IMR-90 (cell line): ENCODE measurements around the gene ANGPTL5. TPM values are rescaled to one million over a fixed set of nuclear protein-coding genes. Genes with fewer than 3 reads are reported as not detected.

Source experiments
- ATAC-seq: fragments of 200-7000 bp; cut with Tn5 transposase; 2 replicates; pipeline ENCODE4 v1.9.1; 2020; ENCODE audit warnings: low read depth, mild to moderate bottlenecking, moderate library complexity
- BruUV-seq: library from RNA; stranded (reverse); fragments of 400-500 nt; replicated peaks from 2 replicates; lab custom pipeline; 2021; lab: Mats Ljungman, UMichigan
- CTCF ChIA-PET: fragments of 300-600 bp; formaldehyde crosslinking; extraction: SDS; loops from one replicate; lab custom pipeline; 2021; ENCODE audit warnings: antibody characterized with exemption; lab: Yijun Ruan, JAX
- POLR2A ChIA-PET: fragments of 300-600 bp; sonication (Branson Sonifier 250); formaldehyde crosslinking; loops from one replicate; lab custom pipeline; 2022; ENCODE audit warnings: antibody characterized with exemption; ENCODE audit not compliant: unreplicated experiment; lab: Charles Lee
- DNase-seq: peaks from one replicate; pipeline ENCODE4 v3.0.0; 2013
- H2AFZ ChIP-seq: replicated peaks from 2 replicates; pipeline ENCODE3; 2013; ENCODE audit warnings: low read length, mild to moderate bottlenecking; ENCODE audit not compliant: poor library complexity
- H2AK5ac ChIP-seq: 2 replicates; pipeline ENCODE4 v1.6.1; 2013; ENCODE audit warnings: low read depth, low read length, inconsistent platforms
- H2AK9ac ChIP-seq: replicated peaks from 2 replicates; pipeline ENCODE3; 2013; ENCODE audit warnings: mild to moderate bottlenecking, low read depth, low read length, moderate library complexity; ENCODE audit not compliant: poor library complexity
- H2BK120ac ChIP-seq: 2 replicates; pipeline ENCODE4 v1.6.1; 2013; ENCODE audit warnings: low read depth, low read length, inconsistent platforms
- H2BK15ac ChIP-seq: 3 replicates; pipeline ENCODE4 v1.6.1; 2013; ENCODE audit warnings: low read depth, low read length, inconsistent platforms
- H2BK20ac ChIP-seq: 2 replicates; pipeline ENCODE4 v1.6.1; 2013; ENCODE audit warnings: low read depth, mild to moderate bottlenecking, inconsistent platforms, low read length, moderate library complexity
- H2BK5ac ChIP-seq: 2 replicates; pipeline ENCODE4 v1.6.1; 2013; ENCODE audit warnings: mild to moderate bottlenecking, low read depth, low read length, inconsistent platforms; ENCODE audit not compliant: poor library complexity, severe bottlenecking
- H3K14ac ChIP-seq: replicated peaks from 2 replicates; pipeline ENCODE4 v1.6.1; 2013; ENCODE audit warnings: low read depth, low read length, inconsistent platforms
- H3K18ac ChIP-seq: 2 replicates; pipeline ENCODE4 v1.6.1; 2013; ENCODE audit warnings: low read depth, low read length, control low read depth
- H3K23ac ChIP-seq: 2 replicates; pipeline ENCODE4 v1.6.1; 2013; ENCODE audit warnings: low read depth, low read length, inconsistent platforms
- H3K27ac ChIP-seq: 2 replicates; pipeline ENCODE4 v1.5.1; 2013; ENCODE audit warnings: mild to moderate bottlenecking, control low read depth, low read length; ENCODE audit not compliant: insufficient read depth
- H3K27me3 ChIP-seq: 2 replicates; pipeline ENCODE4 v1.6.1; 2013; ENCODE audit warnings: low read length; ENCODE audit not compliant: control insufficient read depth, insufficient read depth
- H3K36me3 ChIP-seq: 2 replicates; pipeline ENCODE4 v1.6.1; 2013; ENCODE audit warnings: low read length, mixed read lengths; ENCODE audit not compliant: control insufficient read depth, insufficient read depth
- H3K4ac ChIP-seq: 2 replicates; pipeline ENCODE4 v1.6.1; 2013; ENCODE audit warnings: low read depth, low read length, inconsistent platforms
- H3K4me1 ChIP-seq: 2 replicates; pipeline ENCODE4 v1.6.1; 2013; ENCODE audit warnings: low read length, mixed read lengths; ENCODE audit not compliant: control insufficient read depth, insufficient read depth
- H3K4me2 ChIP-seq: 2 replicates; pipeline ENCODE4 v1.6.1; 2013; ENCODE audit warnings: low read depth, mild to moderate bottlenecking, control low read depth, low read length, moderate library complexity
- H3K4me3 ChIP-seq: 2 replicates; pipeline ENCODE4 v1.5.1; 2013; ENCODE audit warnings: low read depth, mild to moderate bottlenecking, control low read depth, low read length, moderate library complexity; ENCODE audit not compliant: insufficient read depth
- H3K56ac ChIP-seq: 2 replicates; pipeline ENCODE4 v1.6.1; 2013; ENCODE audit warnings: low read length, inconsistent platforms; ENCODE audit not compliant: insufficient read depth; ENCODE audit errors: extremely low read depth
- H3K79me1 ChIP-seq, 2 experiments: 2 replicates each; pipeline ENCODE4 v1.6.1; 2013; ENCODE audit warnings: low read length in 2 of 2, inconsistent platforms in 1 of 2, low read depth in 1 of 2
- H3K9ac ChIP-seq: 2 replicates; pipeline ENCODE4 v1.6.1; 2013; ENCODE audit warnings: low read depth, low read length, control low read depth
- H3K9me1 ChIP-seq: 2 replicates; pipeline ENCODE4 v1.6.1; 2013; ENCODE audit warnings: low read length, inconsistent platforms; ENCODE audit not compliant: insufficient read depth
- H3K9me3 ChIP-seq: 2 replicates; pipeline ENCODE4 v1.6.1; 2013; ENCODE audit warnings: low read length; ENCODE audit not compliant: control insufficient read depth, insufficient read depth
- H4K20me1 ChIP-seq: 2 replicates; pipeline ENCODE4 v1.6.1; 2013; ENCODE audit warnings: low read length, inconsistent platforms; ENCODE audit not compliant: insufficient read depth
- H4K5ac ChIP-seq: 2 replicates; pipeline ENCODE4 v1.6.1; 2013; ENCODE audit warnings: mild to moderate bottlenecking, low read depth, low read length, control low read depth
- H4K8ac ChIP-seq, 2 experiments: 2 replicates each; pipeline ENCODE4 v1.6.1; 2013; ENCODE audit warnings: low read depth in 2 of 2, low read length in 2 of 2, control low read depth in 1 of 2, inconsistent platforms in 1 of 2
- H4K91ac ChIP-seq: 2 replicates; pipeline ENCODE4 v1.6.1; 2013; ENCODE audit warnings: low read depth, low read length, inconsistent platforms; ENCODE audit not compliant: insufficient read depth
- BHLHE40 ChIP-seq: fragments of 150-350 bp; IDR thresholded peaks from 2 replicates; pipeline ENCODE4 v1.6.1; 2016; ENCODE audit warnings: mild to moderate bottlenecking, low read depth, low read length
- CTCF ChIP-seq: conservative IDR thresholded peaks from 2 replicates; pipeline ENCODE4 v1.5.1; 2012; ENCODE audit warnings: mild to moderate bottlenecking, low read depth, low read length, improper control_type of control experiment
- RAD21 ChIP-seq: IDR thresholded peaks from 2 replicates; pipeline ENCODE4 v1.6.1; 2012; ENCODE audit warnings: low read length, improper control_type of control experiment
- WGBS, 2 experiments: methylation state at CpG; one replicate each; pipeline versions ENCODE4 v1.1.5 to v1.1.7; 2013; ENCODE audit warnings: missing lambda C conversion rate in 2 of 2; ENCODE audit not compliant: insufficient read length in 1 of 2; ENCODE audit errors: extremely low coverage in 2 of 2; 5-methylcytosine and 5-hydroxymethylcytosine counted together
- dilution Hi-C: fragments of 300-500 bp; cut with HindIII; formaldehyde crosslinking; loops from one replicate; pipeline ENCODE4 v1.14.3; 2018; ENCODE audit warnings: low sequenced_read_pairs; ENCODE audit not compliant: unreplicated experiment
- in situ Hi-C: fragments of 300-500 bp; cut with MboI; formaldehyde crosslinking; loops from 3 replicates; pipeline ENCODE4 v1.14.3; 2019; ENCODE audit warnings: low sequenced_read_pairs, inconsistent platforms, mixed read lengths
- intact Hi-C: fragments of 100-400 bp; cut with micrococcal nuclease; formaldehyde crosslinking; loops from 2 replicates; pipeline ENCODE4 v1.10.0; 2022
- polyA plus RNA-seq, 3 experiments: library from polyadenylated mRNA; depleted of rRNA; stranded (reverse); fragments of >200 nt; gene quantifications; 2 replicates each; pipeline ENCODE4 v1.2.3, GENCODE V29; 2012; ENCODE audit warnings: low replicate concordance in 1 of 3
- total RNA-seq: library from RNA; depleted of rRNA; stranded (reverse); fragments of >200 nt; gene quantifications from 2 replicates; pipeline ENCODE4 v1.2.3, GENCODE V29; 2012

ANGPTL5 gene
- total and polyA plus RNA-seq, 2 of the 4 experiments (the other 2 are of a cell fraction), result not detected

GRCh38 chr11:101912823-101913284 lies 3.5 kb downstream of the ANGPTL5 start:
- Histone ChIP-seq H3K79me1 (peaks cover 0 to 5% of the 10 kb centered on the region in 2 experiments; a peak in 1 of 4 replicates), H2AFZ (no peak overlapping the region), H3K9me3 (no peaks in the 10 kb centered on the region), H3K27ac (no peak overlapping the region), H3K23ac (no peak overlapping the region), H3K36me3 (no peaks in the 10 kb centered on the region), H2AK5ac (no peak overlapping the region), H4K91ac (no peak overlapping the region), H3K14ac (no peak overlapping the region), H2BK20ac (no peak overlapping the region), H3K56ac (no peak overlapping the region), H3K18ac (no peak overlapping the region; the same call in 1 of the 2 replicates), H3K4ac (no peak overlapping the region), H3K4me2 (peak overlapping the region; percentile 43; the same call in 1 of the 2 replicates), H2BK15ac (no peak overlapping the region; the same call in 2 of the 3 replicates), H3K4me3 (no peak overlapping the region), H2AK9ac (no peak overlapping the region), H4K5ac (no peak overlapping the region), H3K9ac (no peak overlapping the region), H4K20me1 (no peaks in the 10 kb centered on the region), H3K4me1 (peaks cover 8% of the 10 kb centered on the region), H3K27me3 (no peaks in the 10 kb centered on the region), H4K8ac (no peak overlapping the region; a peak in 1 of 4 replicates), H3K9me1 (no peaks in the 10 kb centered on the region; the same call in 1 of the 2 replicates), H2BK120ac (no peak overlapping the region), H2BK5ac (no peak overlapping the region)
- ATAC-seq, result 0 out of 2 replicates have a peak, but pooled peaks have one; percentile 1
- intact Hi-C loops (no loop called here), in situ Hi-C loops (no loop called here), dilution Hi-C loops (no loop called here)
- WGBS, 2 experiments, result no CpG with 5 or more reads among the region's 3 CpGs
- POLR2A ChIA-PET, result no interaction called here
- no TSS peak for BruUV-seq
- peak; percentile 67 for DNase-seq
- CTCF ChIA-PET, result interaction anchor here (0.7 to 1.6 kb wide), 2 partner anchors 33 to 51 kb away, joined by 3 to 5 read pairs; no protein-coding TSS in a partner anchor
- TF ChIP-seq CTCF (no peak), RAD21 (no peak), BHLHE40 (peak; percentile 52; the same call in 1 of the 2 replicates)
